Right lobe of liver (tissue), 6 donors: ENCODE data around the gene ARL4A. TPM values are rescaled to one million over a fixed set of nuclear protein-coding genes. Genes with fewer than 3 reads are reported as not detected.

Experiments used
- ATAC-seq, 4 donors: fragments of 200-7000 bp; cut with Tn5 transposase; one replicate each; pipeline ENCODE4 v1.9.1; 2020; ENCODE audit warnings: mild to moderate bottlenecking in 4 of 4, moderate library complexity in 4 of 4
- DNase-seq, 3 donors: peaks; one replicate each; pipeline ENCODE4 v3.0.0-alpha.2; 2020
- H3K27ac ChIP-seq, 3 donors: fragments of 200-600 bp; one replicate each; pipeline ENCODE4 v1.8.0; 2022
- H3K27me3 ChIP-seq, 2 donors: fragments of 200-600 bp; one replicate each; pipeline ENCODE4 v1.8.0; 2022
- H3K36me3 ChIP-seq, 4 donors: fragments of 200-600 bp; sonication (generic) in 1 of 4; one replicate each; pipeline versions ENCODE4 v1.5.1 to v1.8.0; 2017 to 2022; ENCODE audit warnings: control low read depth in 1 of 4
- H3K4me1 ChIP-seq, 4 donors: fragments of 200-600 bp; sonication (generic) in 1 of 4; one replicate each; pipeline versions ENCODE4 v1.5.1 to v1.8.0; 2017 to 2022; ENCODE audit warnings: control low read depth in 1 of 4
- H3K4me3 ChIP-seq, 3 donors: fragments of 200-600 bp; one replicate each; pipeline ENCODE4 v1.8.0; 2022
- H3K9me3 ChIP-seq, 4 donors: fragments of 200-600 bp; sonication (generic) in 1 of 4; one replicate each; pipeline versions ENCODE4 v1.5.1 to v1.8.0; 2017 to 2022; ENCODE audit warnings: control low read depth in 1 of 4
- CTCF ChIP-seq, 4 donors: fragments of 200-600 bp in 3 of 4; fragments of 450-650 bp in 1 of 4; IDR thresholded peaks; one replicate each; pipeline versions ENCODE4 v1.5.1 to v1.8.0; 2016 to 2022; ENCODE audit warnings: antibody characterized with exemption in 4 of 4, mild to moderate bottlenecking in 2 of 4
- POLR2A ChIP-seq: fragments of 450-650 bp; IDR thresholded peaks from one replicate; pipeline ENCODE4 v1.6.1; 2017; ENCODE audit warnings: antibody characterized with exemption, mild to moderate bottlenecking
- WGBS: methylation state at CpG from one replicate; pipeline ENCODE4 v1.1.6; 2018; ENCODE audit warnings: low coverage, low lambda C conversion rate; ENCODE audit not compliant: insufficient coverage; ENCODE audit errors: missing lambda C conversion rate; 5-methylcytosine and 5-hydroxymethylcytosine counted together
- intact Hi-C, 2 donors: fragments of 100-400 bp; cut with DNase I; formaldehyde crosslinking; loops; one replicate each; pipeline versions ENCODE4 v1.11.2 to v1.14.1; 2022
- total RNA-seq, 6 experiments: library from RNA; depleted of rRNA in 2 of 6; stranded (reverse); fragments of >200 nt in 2 of 6; fragmentation: NEBNext Ultra II Directional in 3 of 6; extraction: Animal tissue kit (Norgen Biotek cat#: 25700) in 3 of 6; gene quantifications; one replicate each; pipeline versions ENCODE4 v1.1.0 to v1.2.4, GENCODE V29; 2016 to 2023
- donor health status: DM: no; HTN: yes; CAD: no.
- donor health status: DM: no; HTN: no; CAD: no.
- donor health status: DM: no; HTN: no; CAD: no.
- donor health status: DM: no; HTN: yes; CAD: no.
- donor health status: DM: no; HTN: yes; CAD: no.

The ARL4A gene
- total RNA-seq, 6 experiments from 2014 or later: 4.4 to 19.2 (median 8.3) TPM

DNA sequence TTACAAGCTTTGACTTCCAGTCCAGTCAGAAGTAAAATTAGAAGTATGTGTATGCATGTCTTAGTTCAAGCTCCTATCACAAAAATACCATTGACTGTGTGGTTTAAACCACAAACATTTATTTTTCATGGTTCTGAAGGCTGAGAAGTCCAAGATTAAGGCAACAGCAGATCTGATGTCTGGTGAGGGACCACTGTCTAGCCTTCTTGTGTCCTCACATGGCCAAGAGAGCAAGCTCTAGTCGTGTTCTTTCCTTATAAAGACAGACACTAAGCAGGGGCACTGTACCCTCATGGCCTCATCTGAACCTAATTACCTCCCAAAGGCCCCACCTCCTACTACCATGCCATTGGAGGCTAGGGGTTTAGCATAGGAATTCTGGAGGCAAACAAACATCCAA, 41.3 kb upstream of the ARL4A start:
- TF ChIP-seq POLR2A (no peak), CTCF (IDR thresholded peaks at IDR 0.05) (no peak)

DNA sequence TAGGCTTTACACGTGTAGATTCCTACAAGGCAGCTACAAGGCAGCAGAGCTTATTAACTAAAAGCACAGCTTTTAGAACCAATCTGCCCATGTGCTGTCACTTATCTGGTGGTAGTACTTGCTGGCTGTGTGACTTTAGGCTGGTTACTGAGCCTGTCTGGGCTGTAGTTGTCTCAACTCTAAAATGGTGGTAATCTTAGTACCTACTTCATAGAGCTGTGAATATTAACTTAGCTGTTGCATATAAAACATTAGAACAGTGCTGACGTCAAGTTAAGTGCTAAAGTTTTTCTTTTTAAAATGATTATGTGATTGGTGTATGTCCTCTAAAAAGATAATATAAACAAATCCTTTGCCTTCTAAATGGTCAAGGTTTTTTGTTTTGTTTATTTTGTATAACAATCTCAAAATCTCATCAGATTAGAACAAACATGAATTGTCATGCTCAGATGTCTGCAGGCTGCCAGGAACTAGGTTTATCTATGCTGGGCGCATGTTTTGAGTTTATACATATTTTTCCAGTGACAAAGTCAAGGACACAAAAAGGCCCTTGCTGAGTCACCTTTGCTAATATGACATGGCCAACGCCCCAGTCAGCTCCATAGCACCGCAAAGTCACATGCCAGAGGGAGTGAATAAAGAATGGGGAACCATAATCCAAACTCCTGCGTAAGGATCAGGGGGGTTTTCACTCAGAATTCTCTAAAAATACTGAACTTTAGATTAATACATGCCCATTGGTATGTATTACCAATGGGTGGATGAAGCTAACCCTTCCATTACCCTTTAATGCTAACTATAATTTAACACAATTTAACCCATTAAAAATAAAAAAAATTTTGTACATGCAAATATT, 39.8 kb upstream of the ARL4A start:
- intact Hi-C loops: no loop called here
- no peaks in the 10 kb centered on the region for H3K36me3 ChIP-seq
- 71% methylated on average over 5 of the region's 6 CpGs for WGBS

More for the DNA sequence above, 41.3 kb upstream of the ARL4A start:
- ATAC-seq (no peak), DNase-seq (no peak)
- Histone ChIP-seq H3K4me3 (no peak overlapping the region), H3K4me1 (no peaks in the 10 kb centered on the region), H3K9me3 (no peaks in the 10 kb centered on the region), H3K27me3 (no peaks in the 10 kb centered on the region), H3K36me3 (no peaks in the 10 kb centered on the region), H3K27ac (no peak overlapping the region)
- WGBS: 88% methylated on average over 1 of the region's 1 CpG
- intact Hi-C loops: no loop called here

DNA sequence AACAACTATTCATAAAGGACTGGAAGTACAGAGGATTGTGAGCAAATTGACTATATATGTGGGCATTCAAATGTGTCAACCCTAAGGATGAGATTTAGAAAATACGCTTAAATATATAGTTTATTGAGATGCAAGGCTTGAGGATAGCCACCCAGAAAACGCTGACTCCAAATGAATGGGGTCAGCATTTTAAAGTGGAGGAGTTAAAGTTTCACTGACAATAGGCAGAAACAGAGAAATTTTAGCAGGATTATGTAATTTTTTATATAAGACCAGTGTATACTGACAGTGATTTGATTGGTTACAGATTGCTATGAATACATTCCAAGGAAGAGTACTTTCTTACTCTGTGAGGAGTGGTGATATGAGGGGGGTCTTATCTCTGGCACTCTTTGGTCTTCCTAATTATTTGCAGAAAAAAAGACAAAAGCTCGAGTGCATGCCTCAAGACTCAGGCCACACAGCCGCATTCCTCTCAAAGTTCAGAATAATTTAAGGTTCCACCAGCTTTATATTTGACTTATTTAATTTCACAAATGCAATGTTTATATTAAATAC, 38.6 kb upstream of the ARL4A start:
- Histone ChIP-seq H3K27ac (no peak overlapping the region), H3K36me3 (no peaks in the 10 kb centered on the region), H3K9me3 (no peaks in the 10 kb centered on the region), H3K27me3 (no peaks in the 10 kb centered on the region), H3K4me3 (no peak overlapping the region), H3K4me1 (no peaks in the 10 kb centered on the region)
- ATAC-seq: no peak
- intact Hi-C loops: no loop called here
- DNase-seq: no peak
- no peak for TF ChIP-seq CTCF (IDR thresholded peaks at IDR 0.05)
- WGBS: 77% methylated on average over 4 of the region's 4 CpGs

More for the DNA sequence above, 39.8 kb upstream of the ARL4A start:
- Histone ChIP-seq H3K4me3 (no peak overlapping the region), H3K9me3 (no peaks in the 10 kb centered on the region), H3K27me3 (no peaks in the 10 kb centered on the region), H3K4me1 (no peaks in the 10 kb centered on the region), H3K27ac (no peak overlapping the region)
- DNase-seq (no peak), ATAC-seq (no peak)
- TF ChIP-seq POLR2A: no peak
- no peak for TF ChIP-seq CTCF (IDR thresholded peaks at IDR 0.05)

GRCh38 chr7:12649348-12649747, 38.1 kb upstream of the ARL4A start:
- Histone ChIP-seq H3K27ac (no peak overlapping the region), H3K36me3 (no peaks in the 10 kb centered on the region), H3K4me3 (no peak overlapping the region), H3K27me3 (no peaks in the 10 kb centered on the region), H3K4me1 (no peaks in the 10 kb centered on the region), H3K9me3 (no peaks in the 10 kb centered on the region)
- ATAC-seq (no peak), DNase-seq (no peak)
- intact Hi-C loops: no loop called here
- TF ChIP-seq CTCF (IDR thresholded peaks at IDR 0.05) (no peak), POLR2A (no peak)
